Nephron (organoid): ENCODE data around the gene MT1E.

Source experiments
- H3K27ac Mint-ChIP-seq, 3 experiments: 2 replicates each; pipeline ENCODE4 v1.8.0; 2020; ENCODE audit warnings: mixed read lengths in 3 of 3, mild to moderate bottlenecking in 2 of 3, moderate library complexity in 1 of 3
- H3K27me3 Mint-ChIP-seq: 2 replicates; pipeline ENCODE4 v1.8.0; 2021; ENCODE audit warnings: low read depth, mild to moderate bottlenecking, moderate library complexity, mixed read lengths
- H3K36me3 Mint-ChIP-seq: 2 replicates; pipeline ENCODE4 v1.8.0; 2020; ENCODE audit warnings: low read depth, mixed read lengths
- H3K4me1 Mint-ChIP-seq: 2 replicates; pipeline ENCODE4 v1.8.0; 2020; ENCODE audit warnings: mixed read lengths
- H3K4me3 Mint-ChIP-seq, 3 experiments: 2 replicates each; pipeline ENCODE4 v1.8.0; 2020; ENCODE audit warnings: mild to moderate bottlenecking in 3 of 3, mixed read lengths in 3 of 3, moderate library complexity in 2 of 3
- H3K9me3 Mint-ChIP-seq: 2 replicates; pipeline ENCODE4 v1.8.0; 2020; ENCODE audit warnings: mixed read lengths
- TF ChIP-seq, protein P1 (sequence below), 3 experiments: fragments of 200-600 bp; sonication (generic); IDR thresholded peaks; one replicate each; pipeline ENCODE4 v1.5.0; 2021; ENCODE audit warnings: antibody characterized with exemption in 3 of 3; ENCODE audit not compliant: unreplicated experiment in 3 of 3

The MT1E gene

DNA sequence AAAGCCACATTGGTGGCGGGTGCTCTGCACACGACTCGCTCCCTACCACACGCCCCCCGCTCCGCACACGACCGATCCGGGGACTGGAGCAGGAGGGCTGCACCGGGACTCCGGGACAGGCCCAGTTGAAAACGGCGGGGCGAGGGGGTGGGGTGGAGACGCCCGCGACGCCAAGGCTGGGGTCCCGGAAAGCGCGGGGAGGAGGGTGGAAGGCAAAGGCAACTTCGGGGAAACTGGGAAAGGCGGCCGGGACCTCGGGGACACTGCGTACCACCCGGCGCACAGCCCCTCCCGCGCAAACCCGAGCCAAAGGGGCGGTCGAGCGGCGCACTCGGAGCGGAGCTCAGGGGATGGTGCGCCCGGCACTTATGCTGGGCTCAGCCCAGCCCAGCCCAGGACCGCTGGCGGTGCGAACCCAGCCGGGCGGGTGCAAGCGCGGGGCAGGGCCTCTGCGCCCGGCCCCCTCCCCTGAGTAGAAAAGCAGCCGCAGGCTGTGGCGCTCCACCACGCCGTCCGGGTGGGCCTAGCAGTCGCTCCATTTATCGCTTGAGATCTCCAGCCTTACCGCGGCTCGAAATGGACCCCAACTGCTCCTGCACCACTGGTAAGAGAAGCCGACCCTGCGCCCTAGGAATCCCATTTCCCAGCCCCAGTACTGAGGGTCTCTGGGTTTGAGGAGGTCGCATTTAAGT lies 6.7 kb downstream of the MT1E start, which contains the start of gene MT1M:
MT1M (plus strand) TSS at position 504 of the 692 bp plus-strand sequence; CDS start at position 577, 73 bp downstream.
- Mint-ChIP-seq H3K27me3 (peaks cover 96% of the 10 kb centered on the region), H3K36me3 (no peaks in the 10 kb centered on the region), H3K4me3 (peak within 1 kb of the TSS; percentile 77 to 83 (median 79)), H3K4me1 (no peaks in the 10 kb centered on the region), H3K27ac (peak within 1 kb of the TSS in 1 of 3 experiments; percentile 21), H3K9me3 (no peaks in the 10 kb centered on the region)
- TF ChIP-seq, protein P1, sequence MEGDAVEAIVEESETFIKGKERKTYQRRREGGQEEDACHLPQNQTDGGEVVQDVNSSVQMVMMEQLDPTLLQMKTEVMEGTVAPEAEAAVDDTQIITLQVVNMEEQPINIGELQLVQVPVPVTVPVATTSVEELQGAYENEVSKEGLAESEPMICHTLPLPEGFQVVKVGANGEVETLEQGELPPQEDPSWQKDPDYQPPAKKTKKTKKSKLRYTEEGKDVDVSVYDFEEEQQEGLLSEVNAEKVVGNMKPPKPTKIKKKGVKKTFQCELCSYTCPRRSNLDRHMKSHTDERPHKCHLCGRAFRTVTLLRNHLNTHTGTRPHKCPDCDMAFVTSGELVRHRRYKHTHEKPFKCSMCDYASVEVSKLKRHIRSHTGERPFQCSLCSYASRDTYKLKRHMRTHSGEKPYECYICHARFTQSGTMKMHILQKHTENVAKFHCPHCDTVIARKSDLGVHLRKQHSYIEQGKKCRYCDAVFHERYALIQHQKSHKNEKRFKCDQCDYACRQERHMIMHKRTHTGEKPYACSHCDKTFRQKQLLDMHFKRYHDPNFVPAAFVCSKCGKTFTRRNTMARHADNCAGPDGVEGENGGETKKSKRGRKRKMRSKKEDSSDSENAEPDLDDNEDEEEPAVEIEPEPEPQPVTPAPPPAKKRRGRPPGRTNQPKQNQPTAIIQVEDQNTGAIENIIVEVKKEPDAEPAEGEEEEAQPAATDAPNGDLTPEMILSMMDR (IDR thresholded peaks at IDR 0.05; ENCODE audit: unreplicated experiment in 3 of 3): no peak

DNA sequence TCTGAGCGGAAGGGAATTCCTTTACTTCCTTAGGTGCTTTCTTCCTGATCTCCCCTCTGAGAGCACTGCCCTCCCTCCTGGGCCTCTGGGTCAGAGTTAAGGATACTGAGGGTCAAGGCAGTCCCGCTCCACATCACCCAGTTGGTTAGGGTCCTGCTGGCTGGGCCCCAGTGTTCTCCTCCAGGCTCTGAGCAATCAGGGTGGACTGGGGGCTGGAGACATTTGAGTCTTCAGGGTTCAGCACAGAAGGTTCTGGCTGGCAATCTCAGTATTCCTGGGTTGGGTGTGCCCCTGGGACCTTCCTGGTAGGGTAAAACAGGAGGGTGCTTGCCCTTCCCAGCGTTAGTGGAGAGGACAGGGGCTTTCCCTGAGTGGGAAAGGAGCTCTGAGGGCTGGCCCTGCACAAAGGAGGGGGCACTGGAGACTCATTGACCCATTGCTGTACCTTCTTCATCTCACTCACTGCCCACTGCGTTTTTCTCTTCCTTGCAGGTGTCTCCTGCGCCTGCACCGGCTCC lies 7.3 kb downstream of the MT1E start:
- Mint-ChIP-seq H3K36me3 (no peaks in the 10 kb centered on the region), H3K27ac (no peak overlapping the region), H3K9me3 (no peaks in the 10 kb centered on the region), H3K4me3 (peak overlapping the region; percentile 76 to 80 (median 77)), H3K27me3 (peaks cover 99% of the 10 kb centered on the region), H3K4me1 (peaks cover 2% of the 10 kb centered on the region)
- TF ChIP-seq, protein P1 (IDR thresholded peaks at IDR 0.05; ENCODE audit: unreplicated experiment in 3 of 3): no peak

DNA sequence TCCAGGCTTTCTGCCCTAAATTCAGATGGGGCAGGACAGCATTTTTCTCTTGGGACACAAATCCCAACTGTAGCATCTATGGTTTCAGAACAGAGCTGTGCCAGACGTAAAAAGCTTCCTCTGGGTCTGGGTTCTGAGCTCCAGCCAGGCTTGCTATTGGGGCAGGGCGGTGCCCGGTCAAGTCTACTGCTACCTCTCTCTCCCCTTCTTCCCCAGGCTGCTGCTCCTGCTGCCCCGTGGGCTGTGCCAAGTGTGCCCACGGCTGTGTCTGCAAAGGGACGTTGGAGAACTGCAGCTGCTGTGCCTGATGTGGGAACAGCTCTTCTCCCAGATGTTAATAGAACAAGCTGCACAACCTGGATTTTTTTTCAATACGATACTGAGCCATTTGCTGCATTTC lies 8.0 kb downstream of the MT1E start:
- peaks cover 4% of the 10 kb centered on the region for H3K4me1 Mint-ChIP-seq
- TF ChIP-seq, protein P1 (IDR thresholded peaks at IDR 0.05; ENCODE audit: unreplicated experiment in 3 of 3): no peak
- no peak overlapping the region for H3K27ac Mint-ChIP-seq

GRCh38 chr16:56634715-56635440 lies 9.3 kb downstream of the MT1E start:
- Mint-ChIP-seq H3K4me3 (peak overlapping the region; percentile 23 to 69 (median 48)), H3K27ac (no peak overlapping the region), H3K36me3 (no peaks in the 10 kb centered on the region), H3K9me3 (no peaks in the 10 kb centered on the region), H3K4me1 (peaks cover 4% of the 10 kb centered on the region), H3K27me3 (peaks cover 100% of the 10 kb centered on the region)
- TF ChIP-seq, protein P1 (IDR thresholded peaks at IDR 0.05; ENCODE audit: unreplicated experiment in 3 of 3): no peak

More for the DNA sequence above, 8.0 kb downstream of the MT1E start:
- Mint-ChIP-seq H3K4me3 (peak overlapping the region; percentile 34 to 80 (median 69)), H3K36me3 (no peaks in the 10 kb centered on the region), H3K9me3 (no peaks in the 10 kb centered on the region), H3K27me3 (peaks cover 100% of the 10 kb centered on the region)

DNA sequence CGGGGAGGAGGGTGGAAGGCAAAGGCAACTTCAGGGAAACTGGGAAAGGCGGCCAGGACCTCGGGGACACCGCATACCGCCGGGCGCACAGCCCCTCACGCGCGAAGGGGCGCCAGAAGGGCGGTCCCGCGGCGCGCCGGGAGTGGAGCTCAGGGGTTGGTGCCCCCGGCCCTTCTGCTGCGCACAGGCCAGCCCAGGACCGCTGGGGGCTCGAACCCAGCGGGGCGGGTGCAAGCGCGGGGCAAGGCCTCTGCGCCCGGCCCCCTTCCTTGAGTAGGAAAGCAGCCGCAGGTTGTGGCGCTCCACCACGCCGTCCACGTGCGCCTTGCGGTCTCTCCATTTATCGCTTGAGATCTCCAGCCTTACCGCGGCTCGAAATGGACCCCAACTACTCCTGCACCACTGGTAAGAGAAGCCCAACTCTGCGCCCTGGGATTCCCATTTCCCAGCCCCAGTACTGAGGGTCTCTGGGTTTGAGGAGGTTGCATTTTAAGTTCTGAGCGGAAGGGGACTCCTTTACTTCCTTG lies 9.9 kb downstream of the MT1E start:
- H3K4me3 Mint-ChIP-seq: peak overlapping the region in 1 of 3 experiments; percentile 28
- TF ChIP-seq, protein P1 (IDR thresholded peaks at IDR 0.05; ENCODE audit: unreplicated experiment in 3 of 3): no peak
- H3K27me3 Mint-ChIP-seq: peaks cover 100% of the 10 kb centered on the region
- H3K9me3 Mint-ChIP-seq: no peaks in the 10 kb centered on the region
- H3K27ac Mint-ChIP-seq: no peak overlapping the region
- no peaks in the 10 kb centered on the region for H3K36me3 Mint-ChIP-seq
- H3K4me1 Mint-ChIP-seq: peaks cover 4% of the 10 kb centered on the region
